GM10847 (cell line): ENCODE data around the gene MBNL3.

Experiments
- POLR2A ChIP-seq: IDR thresholded peaks from 2 replicates; pipeline ENCODE4 v1.6.1; 2011; ENCODE audit not compliant: insufficient read length; ENCODE audit errors: extremely low read depth

MBNL3 gene

GRCh38 chrX:132369617-132370326 is 119.1 kb downstream of the MBNL3 start:
- no peak for TF ChIP-seq POLR2A

GRCh38 chrX:132367984-132368383 is 120.9 kb downstream of the MBNL3 start:
- no peak for TF ChIP-seq POLR2A

- TF ChIP-seq POLR2A: no peak
These were observed 121.5 kb downstream of the MBNL3 start for GRCh38 chrX:132367314-132367713.

GRCh38 chrX:132365490-132365889 is 123.3 kb downstream of the MBNL3 start:
- no peak for TF ChIP-seq POLR2A

- TF ChIP-seq POLR2A: no peak
These were observed 124.5 kb downstream of the MBNL3 start for GRCh38 chrX:132364313-132364712.

- no peak for TF ChIP-seq POLR2A
These were observed 135.4 kb downstream of the MBNL3 start for GRCh38 chrX:132353430-132353829.

GRCh38 chrX:132336172-132336571 is 152.7 kb downstream of the MBNL3 start:
- TF ChIP-seq POLR2A: no peak

- TF ChIP-seq POLR2A: no peak
These were observed 155.5 kb downstream of the MBNL3 start for GRCh38 chrX:132333351-132333750.

- TF ChIP-seq POLR2A: no peak
These were observed 157.3 kb downstream of the MBNL3 start for GRCh38 chrX:132331532-132331931.

- TF ChIP-seq POLR2A: no peak
These were observed 157.8 kb downstream of the MBNL3 start for GRCh38 chrX:132331000-132331399.

GRCh38 chrX:132330156-132330729 is 158.6 kb downstream of the MBNL3 start:
- no peak for TF ChIP-seq POLR2A
